ENCODE measurements around the gene ITPK1. TPM values are rescaled to one million over a fixed set of nuclear protein-coding genes. Genes with fewer than 3 reads are reported as not detected.
A peak's percentile ranks its signal among the peaks of the same experiment; 100 is the strongest.
"Not testable (repeated sequence)": the region's sequence is repeated elsewhere in the genome, so short reads cannot be mapped to it uniquely, and the experiment has no call there.

Gene ITPK1
- total RNA-seq, 2 experiments from 2014 or later, result 87.0 to 87.4 TPM

- Mint-ChIP-seq H3K27ac (no peak overlapping the region), H3K4me3 (peak overlapping the region; percentile 86), H3K9me3 (no peaks in the 10 kb centered on the region), H3K36me3 (peaks cover 2% of the 10 kb centered on the region), H3K4me1 (peaks cover 37% of the 10 kb centered on the region), H3K27me3 (no peaks in the 10 kb centered on the region)
- peak; percentile 39 for DNase-seq
Observed at GRCh38 chr14:93114713-93115068, 1.0 kb downstream of the ITPK1 start.

DNA sequence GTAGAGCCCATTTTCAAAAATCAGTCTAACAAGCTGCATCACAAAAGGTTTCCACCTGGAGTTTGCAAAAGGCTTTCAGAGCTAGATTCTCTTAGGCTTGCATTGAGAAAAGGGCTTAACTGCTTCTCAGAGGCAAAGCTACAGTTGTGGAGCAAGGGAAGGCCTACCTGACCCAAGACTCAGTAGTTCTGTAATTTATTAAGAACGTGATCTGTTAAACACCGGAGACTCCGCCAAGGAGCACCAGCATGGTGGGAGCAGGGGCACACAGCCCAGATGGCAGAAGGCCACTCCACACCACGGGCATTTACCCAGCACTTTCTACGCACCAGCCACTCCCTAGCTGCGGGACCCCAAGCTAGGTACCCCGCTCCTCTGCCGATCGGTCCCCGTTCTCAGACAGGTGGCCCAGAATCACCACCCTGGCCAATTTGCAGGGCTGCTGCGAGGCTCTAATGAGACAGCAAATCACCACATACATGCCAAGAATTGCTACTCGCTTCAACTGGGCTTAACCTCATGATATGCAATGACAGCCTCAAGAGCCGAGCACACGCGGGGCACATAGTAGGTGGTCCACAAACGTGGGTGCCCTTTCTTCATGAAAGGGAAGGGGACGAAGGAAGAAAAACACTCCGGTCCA lies 1.5 kb downstream of the ITPK1 start:
- H3K27ac Mint-ChIP-seq, result peak overlapping the region; percentile 63
- no peaks in the 10 kb centered on the region for H3K9me3 Mint-ChIP-seq
- no peak for DNase-seq
- peak overlapping the region; percentile 86 for H3K4me3 Mint-ChIP-seq
- peaks cover 42% of the 10 kb centered on the region for H3K4me1 Mint-ChIP-seq
- H3K36me3 Mint-ChIP-seq, result peaks cover 2% of the 10 kb centered on the region
- H3K27me3 Mint-ChIP-seq, result no peaks in the 10 kb centered on the region

GRCh38 chr14:93113678-93114067 lies 2.1 kb downstream of the ITPK1 start:
- no peak overlapping the region for H3K27ac Mint-ChIP-seq

GRCh38 chr14:93112891-93113677 lies 2.6 kb downstream of the ITPK1 start:
- peak overlapping the region; percentile 86 for H3K27ac Mint-ChIP-seq
- H3K9me3 Mint-ChIP-seq, result no peaks in the 10 kb centered on the region
- H3K4me3 Mint-ChIP-seq, result peak overlapping the region; percentile 86
- no peaks in the 10 kb centered on the region for H3K27me3 Mint-ChIP-seq
- DNase-seq, result peak; percentile 67
- H3K36me3 Mint-ChIP-seq, result peaks cover 2% of the 10 kb centered on the region
- peaks cover 46% of the 10 kb centered on the region for H3K4me1 Mint-ChIP-seq

More at GRCh38 chr14:93113678-93114067, 2.1 kb downstream of the ITPK1 start:
- Mint-ChIP-seq H3K36me3 (peaks cover 2% of the 10 kb centered on the region), H3K27me3 (no peaks in the 10 kb centered on the region), H3K4me1 (peaks cover 43% of the 10 kb centered on the region), H3K4me3 (peak overlapping the region; percentile 86), H3K9me3 (no peaks in the 10 kb centered on the region)
- DNase-seq, result peak; percentile 16

- H3K9me3 Mint-ChIP-seq, H3K27ac Mint-ChIP-seq, H3K4me3 Mint-ChIP-seq, H3K36me3 Mint-ChIP-seq, H3K27me3 Mint-ChIP-seq, DNase-seq: not testable (repeated sequence)
- H3K4me1 Mint-ChIP-seq, result peaks cover 49% of the 10 kb centered on the region
Observed at GRCh38 chr14:93111541-93111940, 4.2 kb downstream of the ITPK1 start.

DNA sequence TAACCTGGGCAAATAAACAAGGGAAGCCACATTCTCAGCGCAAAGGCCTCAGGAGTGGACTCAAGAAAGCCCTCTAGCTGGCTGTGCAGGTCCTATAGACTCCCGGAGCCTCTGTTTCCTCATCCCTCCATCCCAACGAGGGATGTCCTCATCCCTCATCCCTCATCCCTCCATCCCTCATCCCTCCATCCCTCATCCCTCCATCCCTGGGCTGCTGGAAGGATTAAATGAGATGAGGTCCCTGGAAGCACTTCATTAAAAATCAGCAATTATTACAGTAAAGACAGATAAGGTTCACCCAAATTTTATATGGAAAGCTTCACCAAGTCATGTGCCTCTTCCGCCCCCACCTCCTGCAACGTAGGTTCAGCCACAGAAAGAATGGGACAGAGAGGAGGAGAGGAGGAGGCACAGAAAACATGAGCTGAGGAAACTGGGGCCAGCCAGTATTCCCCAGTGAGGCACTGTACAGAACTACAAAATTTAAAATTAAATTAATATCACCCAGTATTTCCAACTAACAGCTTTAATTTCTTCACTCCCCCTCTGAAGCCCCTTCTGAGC lies 4.8 kb downstream of the ITPK1 start:
- H3K27ac Mint-ChIP-seq, result no peak overlapping the region
- no peak overlapping the region for H3K4me3 Mint-ChIP-seq
- DNase-seq, result no peak
- H3K4me1 Mint-ChIP-seq, result peaks cover 47% of the 10 kb centered on the region
- peaks cover 2% of the 10 kb centered on the region for H3K36me3 Mint-ChIP-seq
- H3K27me3 Mint-ChIP-seq, result no peaks in the 10 kb centered on the region
- H3K9me3 Mint-ChIP-seq, result no peaks in the 10 kb centered on the region

GRCh38 chr14:93109572-93110481 lies 5.9 kb downstream of the ITPK1 start:
- Mint-ChIP-seq H3K27ac (no peak overlapping the region), H3K4me1 (peaks cover 53% of the 10 kb centered on the region), H3K4me3 (no peak overlapping the region), H3K27me3 (no peaks in the 10 kb centered on the region), H3K36me3 (peaks cover 2% of the 10 kb centered on the region), H3K9me3 (no peaks in the 10 kb centered on the region)
- DNase-seq, result no peak

- Mint-ChIP-seq H3K9me3 (no peaks in the 10 kb centered on the region), H3K4me1 (peaks cover 57% of the 10 kb centered on the region), H3K36me3 (peaks cover 2% of the 10 kb centered on the region), H3K27me3 (no peaks in the 10 kb centered on the region), H3K27ac (no peak overlapping the region), H3K4me3 (no peak overlapping the region)
- DNase-seq, result no peak
Observed at GRCh38 chr14:93108105-93108504, 7.6 kb downstream of the ITPK1 start.

- Mint-ChIP-seq H3K27ac (no peak overlapping the region), H3K36me3 (no peaks in the 10 kb centered on the region), H3K4me3 (no peak overlapping the region), H3K9me3 (no peaks in the 10 kb centered on the region), H3K27me3 (no peaks in the 10 kb centered on the region), H3K4me1 (peaks cover 54% of the 10 kb centered on the region)
- DNase-seq, result no peak
Observed at GRCh38 chr14:93107453-93107852, 8.3 kb downstream of the ITPK1 start.

GRCh38 chr14:93106541-93107156 lies 9.1 kb downstream of the ITPK1 start:
- Mint-ChIP-seq H3K9me3 (no peaks in the 10 kb centered on the region), H3K27me3 (no peaks in the 10 kb centered on the region), H3K27ac (no peak overlapping the region), H3K4me1 (peaks cover 54% of the 10 kb centered on the region), H3K36me3 (no peaks in the 10 kb centered on the region), H3K4me3 (no peak overlapping the region)
- no peak for DNase-seq

DNA sequence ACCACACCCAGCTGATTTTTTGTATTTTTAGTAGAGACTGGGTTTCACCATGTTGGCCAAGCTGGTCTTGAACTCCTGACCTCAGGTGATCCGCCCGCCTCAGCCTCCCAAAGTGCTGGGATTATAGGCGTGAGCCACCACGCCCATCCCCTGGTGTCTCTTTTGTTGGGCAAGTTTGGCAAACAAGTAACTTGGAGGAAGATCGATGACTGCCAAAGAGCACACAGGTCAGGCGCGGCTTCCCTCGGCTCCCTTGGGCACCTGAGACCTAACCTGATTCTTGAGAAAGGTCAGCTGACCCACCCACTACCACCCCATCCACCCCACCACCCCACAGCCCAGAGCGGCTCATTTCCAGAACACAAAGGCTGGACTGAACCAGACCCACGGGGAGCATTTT lies 9.9 kb downstream of the ITPK1 start:
- not testable (repeated sequence) for H3K27ac Mint-ChIP-seq, DNase-seq, H3K27me3 Mint-ChIP-seq, H3K36me3 Mint-ChIP-seq, H3K4me3 Mint-ChIP-seq, H3K9me3 Mint-ChIP-seq
- H3K4me1 Mint-ChIP-seq, result peaks cover 57% of the 10 kb centered on the region

- Mint-ChIP-seq H3K36me3 (no peaks in the 10 kb centered on the region), H3K4me3 (no peak overlapping the region), H3K27ac (peak overlapping the region; percentile 88), H3K27me3 (no peaks in the 10 kb centered on the region), H3K4me1 (peaks cover 60% of the 10 kb centered on the region), H3K9me3 (no peaks in the 10 kb centered on the region)
- DNase-seq, result no peak
Observed at GRCh38 chr14:93105362-93105761, 10.4 kb downstream of the ITPK1 start.

DNA sequence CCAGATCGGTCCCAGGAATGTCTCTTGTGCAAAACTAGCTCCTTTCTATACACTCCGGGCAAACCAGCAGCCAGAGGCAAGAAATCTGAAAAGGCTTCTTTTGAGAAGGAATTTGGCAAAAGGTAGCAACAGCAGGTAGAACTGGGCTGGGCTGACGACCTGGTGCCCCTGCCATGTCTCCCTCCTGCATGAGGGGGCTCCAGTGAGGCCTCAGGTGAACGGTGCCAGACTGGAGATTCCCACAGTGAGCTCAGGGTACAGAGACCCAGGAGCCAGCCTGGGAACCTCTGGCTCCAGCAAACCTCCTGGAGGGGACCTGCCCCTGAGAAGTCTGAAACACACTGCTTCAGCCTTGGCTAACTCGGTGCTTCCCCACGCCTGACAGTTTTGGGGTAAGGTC lies 10.8 kb downstream of the ITPK1 start:
- Mint-ChIP-seq H3K27ac (peak overlapping the region; percentile 88), H3K9me3 (no peaks in the 10 kb centered on the region), H3K4me1 (peaks cover 59% of the 10 kb centered on the region), H3K36me3 (no peaks in the 10 kb centered on the region), H3K4me3 (no peak overlapping the region), H3K27me3 (no peaks in the 10 kb centered on the region)
- no peak for DNase-seq

GRCh38 chr14:93103392-93104080 lies 12.2 kb downstream of the ITPK1 start:
- peak; percentile 80 for DNase-seq
- H3K4me3 Mint-ChIP-seq, result peak overlapping the region; percentile 59
- no peaks in the 10 kb centered on the region for H3K27me3 Mint-ChIP-seq
- H3K4me1 Mint-ChIP-seq, result peaks cover 50% of the 10 kb centered on the region
- H3K27ac Mint-ChIP-seq, result peak overlapping the region; percentile 88
- no peaks in the 10 kb centered on the region for H3K36me3 Mint-ChIP-seq
- H3K9me3 Mint-ChIP-seq, result no peaks in the 10 kb centered on the region

Measured in activated naive CD8-positive, alpha-beta T cell treated with anti-CD3 and anti-CD28 coated beads for 36 hours (primary cell).